Endothelial cell of umbilical vein (primary cell): ENCODE data around the gene TAF11L14.
"Not testable (repeated sequence)": the region's sequence is repeated elsewhere in the genome, so short reads cannot be mapped to it uniquely, and the experiment has no call there.

ENCODE experiments used
- FOS ChIP-seq: IDR thresholded peaks from 2 replicates; pipeline ENCODE4 v1.6.1; 2011; ENCODE audit warnings: mild to moderate bottlenecking, low read length, moderate library complexity, borderline replicate concordance; ENCODE audit not compliant: insufficient read depth
- MYC ChIP-seq: IDR thresholded peaks from one replicate; pipeline ENCODE4 v1.6.1; 2011; ENCODE audit warnings: mild to moderate bottlenecking, low read depth, low read length
- POLR2A ChIP-seq: IDR thresholded peaks from 2 replicates; pipeline ENCODE4 v1.6.1; 2012; ENCODE audit warnings: low read depth, mild to moderate bottlenecking, control low read depth, low read length
- POLR2AphosphoS5 ChIP-seq: IDR thresholded peaks from 2 replicates; pipeline ENCODE4 v1.6.1; 2012; ENCODE audit warnings: low read depth, mild to moderate bottlenecking, control low read depth, low read length, moderate library complexity; ENCODE audit not compliant: insufficient read depth
- TF ChIP-seq, protein P1 (sequence below), 2 donors: IDR thresholded peaks; 1 replicate in 1 of 2; 2 replicates in 1 of 2; pipeline ENCODE4 v1.5.1; 2011; ENCODE audit warnings: low read length in 2 of 2, mild to moderate bottlenecking in 2 of 2, moderate library complexity in 2 of 2, control low read depth in 1 of 2, inconsistent platforms in 1 of 2, low read depth in 1 of 2; ENCODE audit not compliant: insufficient read depth in 1 of 2; ENCODE audit errors: extremely low read depth in 1 of 2

DNA sequence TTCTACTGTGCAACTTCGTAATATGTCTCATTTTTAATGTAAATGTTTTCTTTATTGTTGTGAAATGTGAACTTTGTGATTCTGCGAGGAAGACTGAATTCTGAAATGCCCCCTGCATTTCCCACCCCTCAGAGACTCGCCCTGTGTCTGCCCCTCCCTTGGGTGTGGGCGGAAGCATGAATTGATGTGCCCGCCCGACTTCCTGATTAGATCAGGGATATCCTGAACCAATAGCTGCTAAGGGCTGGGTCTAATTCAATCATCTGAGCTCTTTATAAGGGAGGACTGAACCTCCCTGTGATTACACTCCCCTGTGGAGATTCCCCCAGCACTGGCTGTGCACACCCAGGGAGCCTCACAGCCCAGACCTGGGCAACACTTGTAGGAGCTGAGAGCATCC, 30.4 kb upstream of the TAF11L14 start, which contains the start of gene TAF11L11:
- not testable (repeated sequence) for TF ChIP-seq FOS, POLR2A, POLR2AphosphoS5, MYC
- TF ChIP-seq, protein P1, sequence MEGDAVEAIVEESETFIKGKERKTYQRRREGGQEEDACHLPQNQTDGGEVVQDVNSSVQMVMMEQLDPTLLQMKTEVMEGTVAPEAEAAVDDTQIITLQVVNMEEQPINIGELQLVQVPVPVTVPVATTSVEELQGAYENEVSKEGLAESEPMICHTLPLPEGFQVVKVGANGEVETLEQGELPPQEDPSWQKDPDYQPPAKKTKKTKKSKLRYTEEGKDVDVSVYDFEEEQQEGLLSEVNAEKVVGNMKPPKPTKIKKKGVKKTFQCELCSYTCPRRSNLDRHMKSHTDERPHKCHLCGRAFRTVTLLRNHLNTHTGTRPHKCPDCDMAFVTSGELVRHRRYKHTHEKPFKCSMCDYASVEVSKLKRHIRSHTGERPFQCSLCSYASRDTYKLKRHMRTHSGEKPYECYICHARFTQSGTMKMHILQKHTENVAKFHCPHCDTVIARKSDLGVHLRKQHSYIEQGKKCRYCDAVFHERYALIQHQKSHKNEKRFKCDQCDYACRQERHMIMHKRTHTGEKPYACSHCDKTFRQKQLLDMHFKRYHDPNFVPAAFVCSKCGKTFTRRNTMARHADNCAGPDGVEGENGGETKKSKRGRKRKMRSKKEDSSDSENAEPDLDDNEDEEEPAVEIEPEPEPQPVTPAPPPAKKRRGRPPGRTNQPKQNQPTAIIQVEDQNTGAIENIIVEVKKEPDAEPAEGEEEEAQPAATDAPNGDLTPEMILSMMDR (IDR thresholded peaks at IDR 0.05; ENCODE audit: extremely low read depth in 1 of 2, insufficient read depth in 1 of 2, low read depth in 1 of 2, low read length in 2 of 2): not testable (repeated sequence)
